Upper lobe of right lung (tissue), 1 donor: ENCODE measurements around the gene FABP1. TPM values are rescaled to one million over a fixed set of nuclear protein-coding genes. Genes with fewer than 3 reads are reported as not detected.

Experiments
- ATAC-seq: fragments of 200-7000 bp; cut with Tn5 transposase; one replicate; pipeline ENCODE4 v1.9.1; 2020; ENCODE audit warnings: mild to moderate bottlenecking, moderate library complexity
- DNase-seq: peaks from one replicate; pipeline ENCODE4 v3.0.0-alpha.2; 2020
- H3K27ac ChIP-seq: fragments of 200-600 bp; one replicate; pipeline ENCODE4 v1.8.0; 2022
- H3K27me3 ChIP-seq: fragments of 200-600 bp; one replicate; pipeline ENCODE4 v1.8.0; 2022; ENCODE audit warnings: mild to moderate bottlenecking
- H3K36me3 ChIP-seq: fragments of 200-600 bp; one replicate; pipeline ENCODE4 v1.8.0; 2022
- H3K4me1 ChIP-seq: fragments of 200-600 bp; one replicate; pipeline ENCODE4 v1.8.0; 2022
- H3K4me3 ChIP-seq: fragments of 200-600 bp; one replicate; pipeline ENCODE4 v1.8.0; 2022; ENCODE audit warnings: mild to moderate bottlenecking
- H3K9me3 ChIP-seq: fragments of 200-600 bp; one replicate; pipeline ENCODE4 v1.8.0; 2022
- intact Hi-C: fragments of 100-400 bp; cut with DNase I; formaldehyde crosslinking; loops from one replicate; pipeline ENCODE4 v1.11.0; 2022
- total RNA-seq: library from RNA; stranded (reverse); fragmentation: NEBNext Ultra II Directional; extraction: Animal tissue kit (Norgen Biotek cat#: 25700); gene quantifications from one replicate; pipeline ENCODE4 v1.2.1, GENCODE V29; 2021
- TF ChIP-seq, protein P1 (sequence below): fragments of 200-600 bp; IDR thresholded peaks from one replicate; pipeline ENCODE4 v1.8.0; 2022; ENCODE audit warnings: antibody characterized with exemption
- donor health status: DM: no; HTN: yes; CAD: no; lungs with severe emphysema.

Gene FABP1
- total RNA-seq, 1 donor from 2014 or later = not detected

DNA sequence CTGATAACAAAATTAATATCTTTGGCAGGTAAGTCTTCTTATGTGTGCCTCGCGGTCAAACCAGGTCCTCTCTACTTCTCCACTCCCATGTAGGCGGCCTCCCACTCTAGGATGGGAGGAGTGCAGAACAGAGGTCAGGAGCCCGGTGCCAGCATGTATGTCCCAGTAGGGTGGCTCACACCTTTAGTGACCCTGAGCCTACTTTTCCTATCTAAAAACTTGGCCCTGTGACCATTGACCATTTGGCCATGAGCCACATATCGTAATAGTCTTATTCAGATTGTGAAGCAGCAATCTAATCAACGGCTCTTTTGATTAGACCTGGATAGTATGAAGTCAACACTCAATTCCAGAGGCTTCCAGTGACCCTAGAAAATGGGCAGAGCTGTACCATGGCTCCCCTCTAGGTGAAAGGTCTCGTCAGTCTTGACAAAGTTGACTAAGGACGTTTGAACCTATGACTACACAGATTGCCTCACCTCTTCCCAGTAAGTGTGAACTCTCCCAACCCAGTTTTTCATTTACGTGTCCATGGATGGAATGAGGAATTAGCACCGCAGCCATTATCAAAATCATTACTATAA, 17.1 kb upstream of the FABP1 start:
- Histone ChIP-seq H3K4me3 (no peak overlapping the region), H3K27ac (no peak overlapping the region), H3K9me3 (peaks cover 4% of the 10 kb centered on the region), H3K36me3 (no peaks in the 10 kb centered on the region), H3K4me1 (no peaks in the 10 kb centered on the region), H3K27me3 (no peaks in the 10 kb centered on the region)
- TF ChIP-seq, protein P1, sequence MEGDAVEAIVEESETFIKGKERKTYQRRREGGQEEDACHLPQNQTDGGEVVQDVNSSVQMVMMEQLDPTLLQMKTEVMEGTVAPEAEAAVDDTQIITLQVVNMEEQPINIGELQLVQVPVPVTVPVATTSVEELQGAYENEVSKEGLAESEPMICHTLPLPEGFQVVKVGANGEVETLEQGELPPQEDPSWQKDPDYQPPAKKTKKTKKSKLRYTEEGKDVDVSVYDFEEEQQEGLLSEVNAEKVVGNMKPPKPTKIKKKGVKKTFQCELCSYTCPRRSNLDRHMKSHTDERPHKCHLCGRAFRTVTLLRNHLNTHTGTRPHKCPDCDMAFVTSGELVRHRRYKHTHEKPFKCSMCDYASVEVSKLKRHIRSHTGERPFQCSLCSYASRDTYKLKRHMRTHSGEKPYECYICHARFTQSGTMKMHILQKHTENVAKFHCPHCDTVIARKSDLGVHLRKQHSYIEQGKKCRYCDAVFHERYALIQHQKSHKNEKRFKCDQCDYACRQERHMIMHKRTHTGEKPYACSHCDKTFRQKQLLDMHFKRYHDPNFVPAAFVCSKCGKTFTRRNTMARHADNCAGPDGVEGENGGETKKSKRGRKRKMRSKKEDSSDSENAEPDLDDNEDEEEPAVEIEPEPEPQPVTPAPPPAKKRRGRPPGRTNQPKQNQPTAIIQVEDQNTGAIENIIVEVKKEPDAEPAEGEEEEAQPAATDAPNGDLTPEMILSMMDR = no peak
- DNase-seq (no peak), ATAC-seq (no peak)
- intact Hi-C loops = no loop called here

GRCh38 chr2:88144271-88144670, 16.4 kb upstream of the FABP1 start:
- ATAC-seq (no peak), DNase-seq (no peak)
- intact Hi-C loops = no loop called here
- H3K4me3 ChIP-seq = no peak overlapping the region
- no peak overlapping the region for H3K27ac ChIP-seq
- TF ChIP-seq, protein P1 = no peak
- H3K9me3 ChIP-seq = no peaks in the 10 kb centered on the region
- no peaks in the 10 kb centered on the region for H3K27me3 ChIP-seq
- H3K36me3 ChIP-seq = no peaks in the 10 kb centered on the region
- no peaks in the 10 kb centered on the region for H3K4me1 ChIP-seq

GRCh38 chr2:88141952-88142351, 14.1 kb upstream of the FABP1 start:
- intact Hi-C loops = no loop called here
- H3K4me1 ChIP-seq = no peaks in the 10 kb centered on the region
- H3K27ac ChIP-seq = no peak overlapping the region
- H3K4me3 ChIP-seq = no peak overlapping the region
- no peaks in the 10 kb centered on the region for H3K27me3 ChIP-seq
- DNase-seq (no peak), ATAC-seq (no peak)
- no peaks in the 10 kb centered on the region for H3K36me3 ChIP-seq
- TF ChIP-seq, protein P1 = no peak
- H3K9me3 ChIP-seq = no peaks in the 10 kb centered on the region

GRCh38 chr2:88139804-88140203, 11.9 kb upstream of the FABP1 start:
- DNase-seq (no peak), ATAC-seq (no peak)
- no peaks in the 10 kb centered on the region for H3K4me1 ChIP-seq
- no peak overlapping the region for H3K27ac ChIP-seq
- no peaks in the 10 kb centered on the region for H3K36me3 ChIP-seq
- TF ChIP-seq, protein P1 = no peak
- intact Hi-C loops = no loop called here
- no peaks in the 10 kb centered on the region for H3K9me3 ChIP-seq
- H3K27me3 ChIP-seq = no peaks in the 10 kb centered on the region
- H3K4me3 ChIP-seq = no peak overlapping the region

DNA sequence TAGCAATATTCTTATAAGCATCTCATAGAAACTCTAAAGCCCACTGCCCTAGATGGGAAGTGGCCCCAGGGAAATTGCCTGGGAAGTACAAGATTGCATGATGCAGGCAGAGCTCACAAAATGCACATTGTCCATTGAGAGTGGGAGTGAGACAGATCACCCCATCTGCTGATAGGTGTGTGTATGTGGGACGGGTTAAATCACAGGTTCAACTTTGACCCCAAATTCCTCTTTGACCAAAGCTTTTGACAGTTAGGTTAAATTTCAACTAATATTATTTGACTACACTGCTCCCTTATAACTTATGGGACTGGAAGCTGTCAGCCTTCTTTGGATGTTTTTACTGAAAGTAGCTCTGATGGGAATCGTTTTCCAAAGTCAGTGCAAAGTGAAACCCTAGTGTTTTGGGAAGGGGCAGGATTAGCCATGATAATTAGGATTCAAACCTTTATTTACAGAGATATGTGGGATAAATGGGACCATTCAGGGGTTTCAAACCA, 11.4 kb upstream of the FABP1 start:
- intact Hi-C loops = no loop called here
- Histone ChIP-seq H3K36me3 (no peaks in the 10 kb centered on the region), H3K27me3 (no peaks in the 10 kb centered on the region), H3K4me3 (no peak overlapping the region), H3K9me3 (no peaks in the 10 kb centered on the region), H3K4me1 (no peaks in the 10 kb centered on the region), H3K27ac (no peak overlapping the region)
- no peak for ATAC-seq
- DNase-seq = no peak
- TF ChIP-seq, protein P1 = no peak

DNA sequence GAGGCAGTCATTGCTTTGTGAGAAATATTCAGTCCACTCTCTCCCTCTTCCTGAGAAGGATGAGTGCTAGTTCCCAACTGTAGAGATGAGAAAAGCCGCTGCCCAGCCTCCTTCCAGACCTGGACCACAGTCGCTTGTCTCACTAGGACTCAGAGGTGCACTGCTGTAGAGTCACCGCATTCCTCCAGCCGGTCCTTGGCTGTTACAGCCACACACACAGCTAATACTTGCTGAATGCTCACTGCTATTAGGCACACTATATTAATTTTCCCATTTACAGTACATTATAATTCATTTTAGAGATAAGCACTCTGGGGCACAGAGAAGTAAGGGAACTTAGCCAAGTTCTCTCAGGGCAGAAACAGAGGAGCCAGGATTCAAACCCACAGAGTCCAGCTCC, 10.0 kb upstream of the FABP1 start:
- no peak for ATAC-seq
- TF ChIP-seq, protein P1 = no peak
- Histone ChIP-seq H3K27me3 (no peaks in the 10 kb centered on the region), H3K9me3 (no peaks in the 10 kb centered on the region), H3K4me1 (no peaks in the 10 kb centered on the region), H3K27ac (no peak overlapping the region), H3K36me3 (no peaks in the 10 kb centered on the region), H3K4me3 (no peak overlapping the region)
- no peak for DNase-seq
- intact Hi-C loops = no loop called here
